GM23338 (cell line): Measurements from ENCODE around the gene GPR37. TPM values are rescaled to one million over a fixed set of nuclear protein-coding genes. Genes with fewer than 3 reads are reported as not detected.

ENCODE experiments used
- ATAC-seq: fragments of 200-7000 bp; cut with Tn5 transposase; 3 replicates; pipeline ENCODE4 v1.9.1; 2020
- DNase-seq: peaks from one replicate; pipeline ENCODE4 v3.0.0-alpha.2; 2015; ENCODE audit warnings: low spot score
- H2AFZ ChIP-seq: fragments of 200-600 bp; sonication (generic); 2 replicates; pipeline ENCODE4 v1.8.0; 2016; ENCODE audit warnings: antibody characterized with exemption, mild to moderate bottlenecking, moderate library complexity
- H3F3A ChIP-seq: fragments of 200-600 bp; sonication (generic); replicated peaks from 2 replicates; pipeline ENCODE4 v1.8.0; 2017; ENCODE audit warnings: antibody characterized with exemption, mixed run types, low read depth
- H3K27ac ChIP-seq: fragments of 200-600 bp; sonication (generic); 2 replicates; pipeline ENCODE4 v1.6.1; 2016; ENCODE audit warnings: low read depth
- H3K27me3 ChIP-seq: fragments of 200-600 bp; sonication (generic); 2 replicates; pipeline ENCODE4 v1.8.0; 2016; ENCODE audit warnings: mild to moderate bottlenecking, mixed run types, moderate library complexity; ENCODE audit not compliant: insufficient read depth
- H3K36me3 ChIP-seq: fragments of 200-600 bp; sonication (generic); 2 replicates; pipeline ENCODE4 v1.8.0; 2016; ENCODE audit warnings: mild to moderate bottlenecking; ENCODE audit not compliant: insufficient read depth
- H3K4me1 ChIP-seq: fragments of 200-600 bp; sonication (generic); 2 replicates; pipeline ENCODE4 v1.8.0; 2016; ENCODE audit warnings: mild to moderate bottlenecking, moderate library complexity; ENCODE audit not compliant: insufficient read depth
- H3K4me2 ChIP-seq: fragments of 200-600 bp; sonication (generic); 2 replicates; pipeline ENCODE4 v1.7.1; 2017; ENCODE audit warnings: mixed run types
- H3K4me3 ChIP-seq: fragments of 200-600 bp; sonication (generic); 2 replicates; pipeline ENCODE4 v1.6.1; 2016; ENCODE audit warnings: mixed run types
- H3K79me2 ChIP-seq: fragments of 200-600 bp; sonication (generic); replicated peaks from 2 replicates; pipeline ENCODE4 v1.8.0; 2017; ENCODE audit warnings: mild to moderate bottlenecking; ENCODE audit not compliant: insufficient read depth
- H3K9me2 ChIP-seq: fragments of 200-600 bp; sonication (generic); 2 replicates; pipeline ENCODE4 v1.8.0; 2017; ENCODE audit not compliant: insufficient read depth
- H4K20me1 ChIP-seq: fragments of 200-600 bp; sonication (generic); replicated peaks from 2 replicates; pipeline ENCODE4 v1.8.0; 2017; ENCODE audit warnings: mild to moderate bottlenecking; ENCODE audit not compliant: insufficient read depth
- H3K27ac Mint-ChIP-seq: 2 replicates; pipeline ENCODE4 v1.8.0; 2020; ENCODE audit warnings: inconsistent platforms, mild to moderate bottlenecking, moderate library complexity, mixed read lengths
- H3K27me3 Mint-ChIP-seq: 3 replicates; pipeline ENCODE4 v1.8.0; 2022; ENCODE audit warnings: low read depth, mild to moderate bottlenecking, moderate library complexity, mixed read lengths, inconsistent platforms; ENCODE audit not compliant: insufficient read depth, poor library complexity
- H3K36me3 Mint-ChIP-seq: 3 replicates; pipeline ENCODE4 v1.8.0; 2021; ENCODE audit warnings: low read depth, mild to moderate bottlenecking, inconsistent platforms, moderate library complexity, mixed read lengths
- H3K4me1 Mint-ChIP-seq: 3 replicates; pipeline ENCODE4 v1.8.0; 2020; ENCODE audit warnings: mild to moderate bottlenecking, inconsistent platforms, mixed read lengths
- H3K4me3 Mint-ChIP-seq: 3 replicates; pipeline ENCODE4 v1.8.0; 2021; ENCODE audit warnings: moderate library complexity, mild to moderate bottlenecking, inconsistent platforms, mixed read lengths
- H3K9me3 Mint-ChIP-seq: 3 replicates; pipeline ENCODE4 v1.8.0; 2020; ENCODE audit warnings: moderate library complexity, mild to moderate bottlenecking, inconsistent platforms, mixed read lengths
- CREB1 ChIP-seq: fragments of 250-450 bp; sonication (Bioruptor Pico); IDR thresholded peaks from 2 replicates; pipeline ENCODE4 v1.5.0; 2020; ENCODE audit warnings: low read depth, mild to moderate bottlenecking, moderate library complexity
- CTCF ChIP-seq, 2 experiments: fragments of 200-600 bp in 1 of 2; sonication (generic) in 1 of 2; conservative IDR thresholded peaks; 2 replicates each; pipeline versions ENCODE4 v1.5.1 to v1.6.1; 2016 to 2017; ENCODE audit warnings: antibody characterized with exemption in 2 of 2, low read depth in 2 of 2, mild to moderate bottlenecking in 2 of 2, moderate library complexity in 1 of 2
- ETS1 ChIP-seq: IDR thresholded peaks from 2 replicates; pipeline ENCODE4 v1.6.1; 2016; ENCODE audit warnings: antibody characterized with exemption
- EZH2 ChIP-seq: fragments of 200-600 bp; sonication (generic); IDR thresholded peaks from one replicate; pipeline ENCODE4 v1.8.0; 2017; ENCODE audit warnings: antibody characterized with exemption, mild to moderate bottlenecking, low read depth; ENCODE audit not compliant: unreplicated experiment
- EZH2phosphoT487 ChIP-seq: fragments of 200-600 bp; sonication (generic); IDR thresholded peaks from one replicate; pipeline ENCODE4 v1.8.1; 2018; ENCODE audit warnings: antibody characterized with exemption; ENCODE audit not compliant: unreplicated experiment
- JUNB ChIP-seq: IDR thresholded peaks from one replicate; pipeline ENCODE4 v1.6.1; 2016; ENCODE audit warnings: antibody characterized with exemption; ENCODE audit not compliant: unreplicated experiment
- NANOG ChIP-seq: IDR thresholded peaks from 2 replicates; pipeline ENCODE4 v1.6.1; 2016; ENCODE audit warnings: antibody characterized with exemption, borderline replicate concordance
- POLR2AphosphoS5 ChIP-seq: IDR thresholded peaks from 2 replicates; pipeline ENCODE4 v1.6.1; 2016; ENCODE audit warnings: antibody characterized with exemption, low read depth
- REST ChIP-seq: IDR thresholded peaks from one replicate; pipeline ENCODE4 v1.6.1; 2018; ENCODE audit warnings: antibody characterized with exemption; ENCODE audit not compliant: unreplicated experiment
- STAT1 ChIP-seq: IDR thresholded peaks from one replicate; pipeline ENCODE4 v1.6.1; 2016; ENCODE audit warnings: antibody characterized with exemption; ENCODE audit not compliant: unreplicated experiment
- ZNF114 ChIP-seq: fragments of 250-450 bp; sonication (Bioruptor Pico); IDR thresholded peaks from 2 replicates; pipeline ENCODE4 v1.5.0; 2020; ENCODE audit warnings: mild to moderate bottlenecking, moderate library complexity
- ZNF331 ChIP-seq: fragments of 250-450 bp; sonication (Bioruptor Pico); IDR thresholded peaks from 2 replicates; pipeline ENCODE4 v1.5.0; 2020; ENCODE audit warnings: low read depth, mild to moderate bottlenecking, moderate library complexity
- ZNF462 ChIP-seq: fragments of 250-450 bp; sonication (Bioruptor Pico); IDR thresholded peaks from 2 replicates; pipeline ENCODE4 v1.5.0; 2020; ENCODE audit warnings: mild to moderate bottlenecking, moderate library complexity
- polyA plus RNA-seq: library from polyadenylated mRNA; unstranded; fragments of >200 nt; fragmentation: Nextera tagmentation; extraction: Ambion mirVana; gene quantifications from 2 replicates; pipeline ENCODE4 v1.2.1, GENCODE V29; 2016
- total RNA-seq: library from RNA; depleted of rRNA; stranded (reverse); fragments of >200 nt; shearing (Covaris generic); gene quantifications from 2 replicates; pipeline ENCODE4 v1.2.3, GENCODE V29; 2014

The GPR37 gene
- total and polyA plus RNA-seq, 2 experiments from 2014 or later, result 3.9 to 8.5 TPM

GRCh38 chr7:124723012-124723411, 42.6 kb downstream of the GPR37 start:
- no peaks in the 10 kb centered on the region for H3K9me3 Mint-ChIP-seq
- ATAC-seq (no peak), DNase-seq (no peak)
- peaks cover 29% of the 10 kb centered on the region for H3K4me1 Mint-ChIP-seq
- no peak overlapping the region for H3K27ac ChIP-seq
- TF ChIP-seq NANOG (no peak), POLR2AphosphoS5 (no peak), CREB1 (CRISPR knock-in tag) (no peak), ZNF331 (CRISPR knock-in tag) (no peak), EZH2phosphoT487 (no peak), ETS1 (no peak), EZH2 (no peak), JUNB (no peak), REST (no peak), STAT1 (no peak), CTCF (conservative IDR thresholded peaks at IDR 0.05; ENCODE audit: low read depth in 2 of 2) (no peak), ZNF114 (CRISPR knock-in tag) (no peak), ZNF462 (CRISPR knock-in tag) (no peak)
- no peak overlapping the region for H3K4me3 Mint-ChIP-seq
- no peaks in the 10 kb centered on the region for H3K27me3 ChIP-seq
- H3K79me2 ChIP-seq, result no peaks in the 10 kb centered on the region
- no peak overlapping the region for H3K27ac Mint-ChIP-seq
- no peaks in the 10 kb centered on the region for H3K9me2 ChIP-seq
- H3K27me3 Mint-ChIP-seq, result peaks cover 2% of the 10 kb centered on the region
- H3K4me1 ChIP-seq, result peaks cover 26% of the 10 kb centered on the region
- no peaks in the 10 kb centered on the region for H4K20me1 ChIP-seq
- no peak overlapping the region for H3K4me3 ChIP-seq
- no peaks in the 10 kb centered on the region for H3K36me3 ChIP-seq
- no peaks in the 10 kb centered on the region for H3K36me3 Mint-ChIP-seq
- H3F3A ChIP-seq, result no peaks in the 10 kb centered on the region
- H3K4me2 ChIP-seq, result no peak overlapping the region
- H2AFZ ChIP-seq, result no peak overlapping the region
